Panc1 (cell line): Measurements from ENCODE around the gene GFER. TPM values are rescaled to one million over a fixed set of nuclear protein-coding genes. Genes with fewer than 3 reads are reported as not detected.

Source experiments
- ATAC-seq: fragments of 200-7000 bp; cut with Tn5 transposase; 2 replicates; pipeline ENCODE4 v1.9.1; 2020; ENCODE audit warnings: mild to moderate bottlenecking, moderate library complexity
- BruUV-seq: library from RNA; stranded (reverse); fragments of 400-500 nt; replicated peaks from 2 replicates; lab custom pipeline; 2021; lab: Mats Ljungman, UMichigan
- CTCF ChIA-PET: fragments of 300-600 bp; sonication (Branson Sonifier 250); formaldehyde crosslinking; loops from one replicate; lab custom pipeline; 2022; ENCODE audit warnings: antibody characterized with exemption; lab: Charles Lee
- POLR2A ChIA-PET: fragments of 300-600 bp; sonication (Branson Sonifier 250); formaldehyde crosslinking; loops from one replicate; lab custom pipeline; 2022; ENCODE audit warnings: antibody characterized with exemption; lab: Charles Lee
- DNase-seq: peaks from one replicate; pipeline ENCODE4 v3.0.0-alpha.2; 2010; ENCODE audit warnings: low read depth, low spot score
- H3K27ac ChIP-seq: 2 replicates; pipeline ENCODE4 v1.5.1; 2011; ENCODE audit warnings: mild to moderate bottlenecking, low read length, inconsistent platforms
- H3K27me3 ChIP-seq: fragments of 200-500 bp; sonication (Bioruptor generic); 2 replicates; pipeline ENCODE4 v1.6.0; 2014; ENCODE audit warnings: low read length, inconsistent platforms; ENCODE audit not compliant: control insufficient read depth, insufficient read depth
- H3K36me3 ChIP-seq: fragments of 200-500 bp; sonication (Bioruptor generic); 2 replicates; pipeline ENCODE4 v1.5.1; 2014; ENCODE audit warnings: inconsistent platforms, mild to moderate bottlenecking, low read length, moderate library complexity; ENCODE audit not compliant: control insufficient read depth, insufficient read depth
- H3K4me1 ChIP-seq: 2 replicates; pipeline ENCODE4 v1.5.1; 2011; ENCODE audit warnings: inconsistent platforms, mild to moderate bottlenecking, low read length, moderate library complexity; ENCODE audit not compliant: control insufficient read depth, insufficient read depth
- H3K4me3 ChIP-seq, 2 experiments: 2 replicates each; pipeline ENCODE4 v1.5.1; 2011 to 2012; ENCODE audit warnings: low read depth in 2 of 2, low read length in 2 of 2, mild to moderate bottlenecking in 2 of 2, inconsistent platforms in 1 of 2, moderate library complexity in 1 of 2
- H3K9me3 ChIP-seq: fragments of 200-500 bp; sonication (Bioruptor generic); 2 replicates; pipeline ENCODE4 v1.5.1; 2014; ENCODE audit warnings: low read depth, mild to moderate bottlenecking, inconsistent platforms, low read length, moderate library complexity; ENCODE audit not compliant: control insufficient read depth, insufficient read depth
- POLR2AphosphoS5 ChIP-seq: IDR thresholded peaks from 2 replicates; pipeline ENCODE4 v1.6.1; 2012; ENCODE audit warnings: mild to moderate bottlenecking, low read depth, low read length, moderate library complexity
- SIN3A ChIP-seq: IDR thresholded peaks from 2 replicates; pipeline ENCODE4 v1.6.1; 2012; ENCODE audit warnings: low read depth, mild to moderate bottlenecking, low read length, moderate library complexity, borderline replicate concordance; ENCODE audit not compliant: insufficient read depth
- TCF7L2 ChIP-seq: IDR thresholded peaks from 2 replicates; pipeline ENCODE4 v1.6.1; 2011; ENCODE audit warnings: mild to moderate bottlenecking, low read depth, low read length, inconsistent platforms
- in situ Hi-C: cut with HindIII; loops from 2 replicates; pipeline ENCODE4 v1.10.0; 2016; ENCODE audit warnings: low sequenced_read_pairs, low pct_unique_long_range_greater_than_20kb
- intact Hi-C: fragments of 100-400 bp; cut with micrococcal nuclease; formaldehyde crosslinking; loops from one replicate; pipeline ENCODE4 v1.10.0; 2022; ENCODE audit not compliant: unreplicated experiment
- total RNA-seq: library from RNA; stranded (reverse); gene quantifications from one replicate; pipeline ENCODE4 v1.2.1, GENCODE V29; 2021; ENCODE audit not compliant: unreplicated experiment
- TF ChIP-seq, protein P1 (sequence below): fragments of 450-650 bp; IDR thresholded peaks from 2 replicates; pipeline ENCODE4 v1.5.1; 2017; ENCODE audit warnings: mild to moderate bottlenecking
- TF ChIP-seq, protein P2 (sequence below), 2 experiments: IDR thresholded peaks; 2 replicates each; pipeline ENCODE4 v1.6.1; 2011 to 2012; ENCODE audit warnings: low read depth in 2 of 2, control low read depth in 1 of 2, low read length in 1 of 2, mild to moderate bottlenecking in 1 of 2, moderate library complexity in 1 of 2; ENCODE audit not compliant: insufficient read depth in 1 of 2

Gene GFER
- total RNA-seq, 1 experiment from 2014 or later, result 49.2 TPM

DNA sequence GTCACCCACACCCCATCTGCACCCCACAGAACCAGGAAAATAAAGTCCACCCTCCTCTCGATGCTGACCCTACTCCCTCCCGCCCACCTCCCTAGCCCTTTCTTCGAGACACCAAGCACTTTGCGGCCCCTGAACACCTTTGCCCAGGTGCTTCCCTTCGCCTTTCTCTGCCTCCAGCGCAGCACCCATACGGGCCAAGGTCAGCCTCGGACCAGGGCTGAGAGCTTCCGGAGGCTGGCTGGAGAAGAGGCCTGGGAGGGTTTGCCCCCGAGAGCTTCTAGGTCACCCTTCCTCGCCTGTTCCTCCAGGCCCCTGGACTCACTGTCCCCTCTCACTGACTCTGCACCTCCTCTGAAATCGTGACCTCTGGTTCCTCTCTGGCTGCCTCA lies 40.0 kb downstream of the GFER start:
- in situ Hi-C loops (no loop called here), intact Hi-C loops (loop anchor here (10.0 kb wide), 1 partner anchor 121 kb away; the partner anchor contains the start of gene RAB26)
- Histone ChIP-seq H3K27me3 (no peaks in the 10 kb centered on the region), H3K4me1 (peaks cover 32% of the 10 kb centered on the region), H3K4me3 (no peak overlapping the region), H3K27ac (peak overlapping the region; percentile 79), H3K9me3 (no peaks in the 10 kb centered on the region), H3K36me3 (no peaks in the 10 kb centered on the region; the same call in 1 of the 2 replicates)
- POLR2A ChIA-PET, result interaction anchor here (0.5 kb wide), 1 partner anchor 539 kb away, joined by 8 read pairs; no protein-coding TSS in a partner anchor
- no TSS peak for BruUV-seq
- CTCF ChIA-PET, result no interaction called here
- TF ChIP-seq SIN3A (no peak), POLR2AphosphoS5 (no peak), TCF7L2 (no peak)
- TF ChIP-seq, protein P1, sequence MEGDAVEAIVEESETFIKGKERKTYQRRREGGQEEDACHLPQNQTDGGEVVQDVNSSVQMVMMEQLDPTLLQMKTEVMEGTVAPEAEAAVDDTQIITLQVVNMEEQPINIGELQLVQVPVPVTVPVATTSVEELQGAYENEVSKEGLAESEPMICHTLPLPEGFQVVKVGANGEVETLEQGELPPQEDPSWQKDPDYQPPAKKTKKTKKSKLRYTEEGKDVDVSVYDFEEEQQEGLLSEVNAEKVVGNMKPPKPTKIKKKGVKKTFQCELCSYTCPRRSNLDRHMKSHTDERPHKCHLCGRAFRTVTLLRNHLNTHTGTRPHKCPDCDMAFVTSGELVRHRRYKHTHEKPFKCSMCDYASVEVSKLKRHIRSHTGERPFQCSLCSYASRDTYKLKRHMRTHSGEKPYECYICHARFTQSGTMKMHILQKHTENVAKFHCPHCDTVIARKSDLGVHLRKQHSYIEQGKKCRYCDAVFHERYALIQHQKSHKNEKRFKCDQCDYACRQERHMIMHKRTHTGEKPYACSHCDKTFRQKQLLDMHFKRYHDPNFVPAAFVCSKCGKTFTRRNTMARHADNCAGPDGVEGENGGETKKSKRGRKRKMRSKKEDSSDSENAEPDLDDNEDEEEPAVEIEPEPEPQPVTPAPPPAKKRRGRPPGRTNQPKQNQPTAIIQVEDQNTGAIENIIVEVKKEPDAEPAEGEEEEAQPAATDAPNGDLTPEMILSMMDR, result no peak
- TF ChIP-seq, protein P2, sequence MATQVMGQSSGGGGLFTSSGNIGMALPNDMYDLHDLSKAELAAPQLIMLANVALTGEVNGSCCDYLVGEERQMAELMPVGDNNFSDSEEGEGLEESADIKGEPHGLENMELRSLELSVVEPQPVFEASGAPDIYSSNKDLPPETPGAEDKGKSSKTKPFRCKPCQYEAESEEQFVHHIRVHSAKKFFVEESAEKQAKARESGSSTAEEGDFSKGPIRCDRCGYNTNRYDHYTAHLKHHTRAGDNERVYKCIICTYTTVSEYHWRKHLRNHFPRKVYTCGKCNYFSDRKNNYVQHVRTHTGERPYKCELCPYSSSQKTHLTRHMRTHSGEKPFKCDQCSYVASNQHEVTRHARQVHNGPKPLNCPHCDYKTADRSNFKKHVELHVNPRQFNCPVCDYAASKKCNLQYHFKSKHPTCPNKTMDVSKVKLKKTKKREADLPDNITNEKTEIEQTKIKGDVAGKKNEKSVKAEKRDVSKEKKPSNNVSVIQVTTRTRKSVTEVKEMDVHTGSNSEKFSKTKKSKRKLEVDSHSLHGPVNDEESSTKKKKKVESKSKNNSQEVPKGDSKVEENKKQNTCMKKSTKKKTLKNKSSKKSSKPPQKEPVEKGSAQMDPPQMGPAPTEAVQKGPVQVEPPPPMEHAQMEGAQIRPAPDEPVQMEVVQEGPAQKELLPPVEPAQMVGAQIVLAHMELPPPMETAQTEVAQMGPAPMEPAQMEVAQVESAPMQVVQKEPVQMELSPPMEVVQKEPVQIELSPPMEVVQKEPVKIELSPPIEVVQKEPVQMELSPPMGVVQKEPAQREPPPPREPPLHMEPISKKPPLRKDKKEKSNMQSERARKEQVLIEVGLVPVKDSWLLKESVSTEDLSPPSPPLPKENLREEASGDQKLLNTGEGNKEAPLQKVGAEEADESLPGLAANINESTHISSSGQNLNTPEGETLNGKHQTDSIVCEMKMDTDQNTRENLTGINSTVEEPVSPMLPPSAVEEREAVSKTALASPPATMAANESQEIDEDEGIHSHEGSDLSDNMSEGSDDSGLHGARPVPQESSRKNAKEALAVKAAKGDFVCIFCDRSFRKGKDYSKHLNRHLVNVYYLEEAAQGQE (IDR thresholded peaks at IDR 0.05; ENCODE audit: insufficient read depth in 1 of 2, low read depth in 2 of 2, low read length in 1 of 2), result no peak
- DNase-seq (no peak), ATAC-seq (no peak)

DNA sequence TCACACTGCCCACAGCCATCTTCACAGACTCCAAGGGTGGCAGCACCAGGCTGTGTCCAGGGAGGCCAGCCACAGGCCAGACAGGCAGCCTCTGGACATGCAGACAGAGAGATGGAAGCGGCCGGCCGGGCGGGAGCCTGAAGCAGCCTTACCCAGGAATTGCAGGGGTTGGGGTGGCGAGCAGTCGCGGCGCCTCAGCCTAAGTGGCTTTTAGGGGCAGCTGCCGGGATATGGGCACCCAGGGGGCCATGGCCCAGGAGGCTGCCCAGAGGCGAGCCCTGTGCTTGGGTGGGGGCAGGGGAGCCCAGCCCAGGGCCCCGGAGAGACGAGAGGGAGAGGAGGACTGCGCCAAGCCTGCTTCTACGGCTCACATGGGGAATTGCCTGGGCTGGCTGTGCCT lies 41.3 kb downstream of the GFER start:
- CTCF ChIA-PET, result interaction anchor here (0.9 kb wide), 1 partner anchor 201 kb away, joined by 3 read pairs; no protein-coding TSS in a partner anchor
- no peaks in the 10 kb centered on the region for H3K36me3 ChIP-seq
- H3K27me3 ChIP-seq, result no peaks in the 10 kb centered on the region
- H3K4me1 ChIP-seq, result peaks cover 44% of the 10 kb centered on the region
- DNase-seq (no peak), ATAC-seq (no peak)
- no peaks in the 10 kb centered on the region for H3K9me3 ChIP-seq
- intact Hi-C loops (loop anchor here (10.0 kb wide), 1 partner anchor 120 kb away; the partner anchor contains the start of gene RAB26), in situ Hi-C loops (no loop called here)
- H3K27ac ChIP-seq, result peak overlapping the region; percentile 77
- TF ChIP-seq POLR2AphosphoS5, result no peak
- TF ChIP-seq SIN3A, result no peak
- TF ChIP-seq, protein P1, result no peak
- TF ChIP-seq, protein P2 (IDR thresholded peaks at IDR 0.05; ENCODE audit: insufficient read depth in 1 of 2, low read depth in 2 of 2, low read length in 1 of 2), result no peak
- TF ChIP-seq TCF7L2, result no peak
- POLR2A ChIA-PET, result no interaction called here
- no TSS peak for BruUV-seq
- H3K4me3 ChIP-seq, result no peak overlapping the region
